Activated B cell treated with CpG ODN at 0.5 μM for 24 hours (primary cell): ENCODE results near the gene PAN3. TPM values are rescaled to one million over a fixed set of nuclear protein-coding genes. Genes with fewer than 3 reads are reported as not detected.

Source experiments
- ATAC-seq: fragments of 200-7000 bp; cut with Tn5 transposase; one replicate; pipeline ENCODE4 v1.10.0; 2021; ENCODE audit warnings: low read depth, mild to moderate bottlenecking, moderate library complexity
- CTCF ChIA-PET: fragments of 350-600 bp; sonication (Branson Sonifier 250); formaldehyde crosslinking; loops from one replicate; lab custom pipeline; 2021; ENCODE audit warnings: antibody characterized with exemption; lab: Charles Lee
- POLR2A ChIA-PET: fragments of 350-600 bp; sonication (Branson Sonifier 250); formaldehyde crosslinking; loops from one replicate; lab custom pipeline; 2021; ENCODE audit warnings: antibody characterized with exemption; lab: Charles Lee
- DNase-seq: peaks from one replicate; pipeline ENCODE4 v3.0.0; 2022
- H3K27ac Mint-ChIP-seq: one replicate; pipeline ENCODE4 v1.8.0; 2020; ENCODE audit warnings: mixed read lengths
- H3K27me3 Mint-ChIP-seq: one replicate; pipeline ENCODE4 v1.8.0; 2021; ENCODE audit warnings: mixed read lengths
- H3K36me3 Mint-ChIP-seq: one replicate; pipeline ENCODE4 v1.8.0; 2021; ENCODE audit warnings: low read depth, mixed read lengths
- H3K4me1 Mint-ChIP-seq: one replicate; pipeline ENCODE4 v1.8.0; 2021; ENCODE audit warnings: mixed read lengths
- H3K4me3 Mint-ChIP-seq: one replicate; pipeline ENCODE4 v1.8.0; 2020; ENCODE audit warnings: mild to moderate bottlenecking, mixed read lengths
- H3K9me3 Mint-ChIP-seq: one replicate; pipeline ENCODE4 v1.8.0; 2020; ENCODE audit warnings: mixed read lengths
- CTCF ChIP-seq: fragments of 200-600 bp; IDR thresholded peaks from one replicate; pipeline ENCODE4 v1.8.0; 2022; ENCODE audit warnings: antibody characterized with exemption, mild to moderate bottlenecking
- intact Hi-C: fragments of 100-400 bp; cut with micrococcal nuclease; formaldehyde crosslinking; loops from one replicate; pipeline ENCODE4 v1.15.1; 2024
- total RNA-seq: library from RNA; stranded (reverse); gene quantifications from 2 replicates; pipeline ENCODE4 v1.2.3, GENCODE V29; 2022

The PAN3 gene
- total RNA-seq, 1 donor from 2014 or later = 68.2 TPM

- ATAC-seq (no peak), DNase-seq (no peak)
- CTCF ChIA-PET = no interaction called here
- H3K27ac Mint-ChIP-seq = no peak overlapping the region
- intact Hi-C loops = no loop called here
- peaks cover 64% of the 10 kb centered on the region for H3K36me3 Mint-ChIP-seq
- H3K4me1 Mint-ChIP-seq = peaks cover 37% of the 10 kb centered on the region
- POLR2A ChIA-PET = interaction anchor here (0.6 kb wide), 1 partner anchor 637 kb away, joined by 7 read pairs; the partner anchor contains the start of gene LNX2
- no peak overlapping the region for H3K4me3 Mint-ChIP-seq
- no peaks in the 10 kb centered on the region for H3K9me3 Mint-ChIP-seq
- no peak for TF ChIP-seq CTCF
- H3K27me3 Mint-ChIP-seq = no peaks in the 10 kb centered on the region
Measured at GRCh38 chr13:28257305-28257704, 119.0 kb downstream of the PAN3 start.

GRCh38 chr13:28258417-28258816 lies 120.1 kb downstream of the PAN3 start:
- TF ChIP-seq CTCF = no peak
- ChIA-PET POLR2A (no interaction called here), CTCF (no interaction called here)
- intact Hi-C loops = no loop called here
- DNase-seq (no peak), ATAC-seq (no peak)
- Mint-ChIP-seq H3K4me3 (no peak overlapping the region), H3K4me1 (peaks cover 30% of the 10 kb centered on the region), H3K27ac (no peak overlapping the region), H3K27me3 (no peaks in the 10 kb centered on the region), H3K36me3 (peaks cover 67% of the 10 kb centered on the region), H3K9me3 (no peaks in the 10 kb centered on the region)

GRCh38 chr13:28267497-28267896 lies 129.2 kb downstream of the PAN3 start:
- no peaks in the 10 kb centered on the region for H3K27me3 Mint-ChIP-seq
- H3K36me3 Mint-ChIP-seq = peaks cover 67% of the 10 kb centered on the region
- intact Hi-C loops = loop anchor here (5.0 kb wide), 1 partner anchor 220 kb away; no protein-coding TSS in a partner anchor
- POLR2A ChIA-PET = no interaction called here
- ATAC-seq = no peak
- peaks cover 9% of the 10 kb centered on the region for H3K9me3 Mint-ChIP-seq
- no peak for TF ChIP-seq CTCF
- peaks cover 29% of the 10 kb centered on the region for H3K4me1 Mint-ChIP-seq
- H3K4me3 Mint-ChIP-seq = peak overlapping the region; percentile 1
- H3K27ac Mint-ChIP-seq = no peak overlapping the region
- CTCF ChIA-PET = no interaction called here
- no peak for DNase-seq

GRCh38 chr13:28268800-28269223 lies 130.5 kb downstream of the PAN3 start:
- intact Hi-C loops = loop anchor here (1.0 to 5.0 kb wide), 5 partner anchors 16 to 390 kb away; partner anchors contain the start of gene POMP
- ATAC-seq = peak; percentile 87
- H3K4me1 Mint-ChIP-seq = peaks cover 29% of the 10 kb centered on the region
- H3K36me3 Mint-ChIP-seq = peaks cover 70% of the 10 kb centered on the region
- TF ChIP-seq CTCF = no peak
- ChIA-PET POLR2A (no interaction called here), CTCF (no interaction called here)
- peak overlapping the region; percentile 78 for H3K27ac Mint-ChIP-seq
- H3K4me3 Mint-ChIP-seq = peak overlapping the region; percentile 41
- no peaks in the 10 kb centered on the region for H3K27me3 Mint-ChIP-seq
- peaks cover 9% of the 10 kb centered on the region for H3K9me3 Mint-ChIP-seq
- DNase-seq = no peak

GRCh38 chr13:28271056-28271840 lies 132.9 kb downstream of the PAN3 start:
- Mint-ChIP-seq H3K27me3 (no peaks in the 10 kb centered on the region), H3K27ac (no peak overlapping the region), H3K4me3 (no peak overlapping the region), H3K9me3 (peaks cover 9% of the 10 kb centered on the region), H3K36me3 (peaks cover 74% of the 10 kb centered on the region), H3K4me1 (peaks cover 29% of the 10 kb centered on the region)
- CTCF ChIA-PET = no interaction called here
- intact Hi-C loops = no loop called here
- POLR2A ChIA-PET = no interaction called here
- DNase-seq (no peak), ATAC-seq (no peak)
- no peak for TF ChIP-seq CTCF
